Lung microvascular endothelial cell (primary cell): ENCODE measurements around the gene BRD7. TPM values are rescaled to one million over a fixed set of nuclear protein-coding genes. Genes with fewer than 3 reads are reported as not detected.
"Not testable (repeated sequence)": the region's sequence is repeated elsewhere in the genome, so short reads cannot be mapped to it uniquely, and the experiment has no call there.

Experiments used
- DNase-seq, 2 donors: peaks; one replicate each; pipeline versions ENCODE4 v3.0.0 to v3.0.0-alpha.2; 2010; ENCODE audit warnings: low read depth in 2 of 2
- total RNA-seq: library from RNA; depleted of rRNA; stranded (reverse); fragments of >200 nt; gene quantifications from 2 replicates; pipeline ENCODE4 v1.2.1, GENCODE V29; 2014

The BRD7 gene
- total RNA-seq, 1 donor from 2014 or later: 42.3 TPM

DNA sequence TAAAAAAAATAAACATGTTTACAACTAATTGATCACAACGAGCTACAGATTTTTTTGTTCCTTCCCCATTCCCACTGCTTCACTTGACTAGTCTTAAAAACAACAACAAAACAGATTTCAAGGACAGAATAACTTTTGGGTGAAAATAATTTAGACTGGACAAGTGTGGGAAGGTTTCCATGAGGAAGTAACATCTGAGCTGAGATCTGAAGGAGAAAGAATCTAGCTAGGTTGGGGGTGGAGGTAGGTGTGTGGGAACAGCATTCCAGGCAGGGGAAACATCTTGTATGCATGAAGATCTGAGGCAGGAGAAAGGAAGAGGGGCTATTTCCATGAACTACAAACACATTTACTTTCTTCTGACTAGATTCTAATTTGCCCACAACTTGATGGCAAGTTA lies 9.2 kb downstream of the BRD7 start:
- DNase-seq: no peak

DNA sequence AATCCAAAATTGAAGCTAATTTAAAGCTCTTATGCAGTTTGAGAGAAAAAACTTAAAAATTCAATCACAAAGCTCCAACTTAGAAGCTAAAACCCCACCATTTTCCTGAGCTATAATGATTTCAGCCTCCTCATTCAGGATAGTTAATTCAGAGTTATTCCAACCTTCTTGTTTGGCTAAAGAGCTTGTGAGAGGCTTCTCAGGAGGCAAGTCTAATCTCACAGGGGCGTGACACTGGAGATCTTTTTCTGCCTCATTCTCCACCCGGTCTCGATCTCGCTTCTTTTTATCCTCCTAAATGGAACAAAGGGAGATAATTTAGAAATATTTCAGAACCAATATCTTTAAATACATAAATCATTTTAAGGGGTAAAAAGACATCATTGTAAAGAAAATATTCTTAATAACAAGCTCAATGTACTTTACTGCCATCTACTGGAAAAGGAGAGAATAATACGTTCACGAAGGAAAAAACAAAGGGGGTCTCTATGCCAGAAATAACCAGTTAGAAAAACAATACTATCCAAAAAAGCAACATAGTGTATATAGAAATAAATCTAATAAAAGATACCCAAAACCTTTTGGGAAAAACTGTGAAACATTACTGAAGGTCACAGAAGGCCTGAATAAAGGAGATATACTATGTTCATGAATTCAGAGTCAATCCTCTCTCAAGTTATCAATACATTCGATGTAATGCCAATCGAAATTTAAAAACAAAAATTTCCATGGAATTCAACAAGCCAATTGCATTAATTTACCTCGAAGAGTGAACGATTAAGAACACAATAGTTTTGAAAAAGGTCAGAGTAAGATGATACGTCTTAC lies 13.9 kb downstream of the BRD7 start:
- peak; percentile 21 to 41 for DNase-seq

DNA sequence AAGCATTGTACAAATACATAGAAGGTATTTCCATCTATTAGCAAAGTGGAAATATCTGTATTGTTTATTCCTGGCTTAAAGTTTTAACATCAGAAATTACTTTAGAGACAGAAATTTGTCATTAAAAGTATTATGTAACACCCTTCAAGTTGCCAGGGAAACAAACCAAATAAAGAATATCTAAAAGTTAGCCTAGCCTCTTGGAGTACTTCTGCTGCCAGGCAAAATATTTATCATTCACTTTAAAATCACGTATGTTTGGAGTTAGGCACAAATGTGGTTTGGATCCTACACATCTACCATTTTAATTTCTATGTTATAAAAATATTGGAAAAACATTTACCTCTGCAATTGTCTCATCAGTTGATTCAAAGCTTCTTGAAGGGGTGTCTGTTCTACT lies 14.7 kb downstream of the BRD7 start:
- DNase-seq: no peak

DNA sequence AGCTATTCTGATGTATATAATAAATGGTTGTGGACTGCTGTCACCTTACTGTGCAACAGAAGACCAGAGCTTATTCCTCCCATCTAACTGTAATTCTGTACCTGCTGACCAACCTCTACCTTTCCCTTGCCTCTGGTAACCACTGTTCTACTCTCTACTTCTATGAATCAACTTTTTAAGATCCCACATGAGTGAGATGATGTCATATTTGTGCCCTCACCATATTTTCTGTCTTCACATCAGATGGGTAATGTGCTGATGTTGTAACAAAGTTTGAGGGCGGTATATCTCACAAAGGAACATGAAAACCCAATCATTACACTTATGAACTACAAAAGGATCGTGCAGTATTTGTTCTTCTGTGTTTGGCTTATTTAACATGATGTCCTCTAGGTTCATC lies 16.8 kb downstream of the BRD7 start:
- no peak for DNase-seq

DNA sequence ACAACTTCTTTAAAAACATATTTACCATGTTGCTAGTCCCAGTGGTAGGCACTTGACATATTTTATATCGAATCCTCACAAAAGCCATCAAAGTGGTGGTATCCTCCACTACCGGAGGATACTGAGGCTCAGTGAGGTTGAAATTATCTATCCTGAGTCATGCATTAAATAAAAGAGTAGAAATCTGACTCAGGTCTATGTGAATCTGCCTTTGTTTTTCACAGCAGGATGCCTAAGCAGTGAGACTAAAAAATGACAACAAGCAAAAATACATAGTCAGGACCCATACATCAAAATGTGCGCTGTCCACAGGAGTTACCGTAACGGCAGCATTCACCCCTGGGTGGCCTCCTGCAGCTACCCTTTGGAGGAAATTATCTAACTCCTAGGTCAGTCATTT lies 17.7 kb downstream of the BRD7 start:
- DNase-seq: no peak

DNA sequence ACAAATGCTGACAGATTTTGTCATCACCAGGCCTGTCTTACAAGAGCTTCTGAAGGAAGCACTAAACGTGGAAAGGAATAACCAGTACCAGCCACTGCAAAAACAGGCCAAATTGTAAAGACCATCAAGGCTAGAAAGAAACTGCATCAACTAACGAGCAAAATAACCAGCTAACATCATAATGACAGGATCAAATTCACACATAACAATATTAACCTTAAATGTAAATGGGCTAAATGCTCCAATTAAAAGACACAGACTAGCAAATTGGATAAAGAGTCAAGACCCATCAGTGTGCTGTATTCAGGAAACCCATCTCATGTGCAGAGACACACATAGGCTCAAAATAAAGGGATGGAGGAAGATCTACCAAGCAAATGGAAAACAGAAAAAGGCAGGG lies 23.6 kb downstream of the BRD7 start:
- DNase-seq: not testable (repeated sequence)

DNA sequence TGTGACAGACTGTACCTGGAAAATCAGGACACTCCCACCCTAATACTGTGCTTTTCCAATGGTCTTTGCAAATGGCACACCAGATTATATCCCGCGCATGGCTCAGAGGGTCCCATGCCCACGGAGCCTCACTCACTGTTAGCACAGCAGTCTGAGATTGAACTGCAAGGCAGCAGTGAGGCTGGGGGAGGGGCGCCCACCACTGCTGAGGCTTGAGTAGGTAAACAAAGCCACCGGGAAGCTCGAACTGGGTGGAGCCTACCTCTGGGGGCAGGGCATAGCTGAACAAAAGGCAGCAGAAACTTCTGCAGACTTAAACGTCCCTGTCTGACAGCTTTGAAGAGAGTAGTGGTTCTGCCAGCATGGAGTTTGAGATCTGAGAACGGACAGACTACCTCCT lies 25.2 kb downstream of the BRD7 start:
- not testable (repeated sequence) for DNase-seq

DNA sequence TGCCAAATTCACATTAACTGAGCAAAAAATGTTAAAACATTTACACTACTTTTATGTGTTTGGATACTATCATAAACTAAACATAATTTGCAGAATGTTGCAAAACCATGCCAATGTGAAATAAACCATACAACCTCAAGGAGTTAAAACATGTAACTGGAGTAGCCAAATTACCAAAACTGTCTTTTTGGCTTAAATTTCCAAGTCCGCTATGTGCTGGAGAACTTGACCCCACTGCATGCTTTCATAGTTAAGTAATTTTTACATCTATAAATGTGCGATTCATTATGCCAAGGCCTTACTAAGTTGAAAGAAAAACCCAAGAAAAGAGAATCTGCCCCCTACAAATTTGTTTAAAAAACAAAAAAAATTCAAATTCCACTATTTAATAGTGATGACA lies 28.2 kb downstream of the BRD7 start:
- DNase-seq: no peak

DNA sequence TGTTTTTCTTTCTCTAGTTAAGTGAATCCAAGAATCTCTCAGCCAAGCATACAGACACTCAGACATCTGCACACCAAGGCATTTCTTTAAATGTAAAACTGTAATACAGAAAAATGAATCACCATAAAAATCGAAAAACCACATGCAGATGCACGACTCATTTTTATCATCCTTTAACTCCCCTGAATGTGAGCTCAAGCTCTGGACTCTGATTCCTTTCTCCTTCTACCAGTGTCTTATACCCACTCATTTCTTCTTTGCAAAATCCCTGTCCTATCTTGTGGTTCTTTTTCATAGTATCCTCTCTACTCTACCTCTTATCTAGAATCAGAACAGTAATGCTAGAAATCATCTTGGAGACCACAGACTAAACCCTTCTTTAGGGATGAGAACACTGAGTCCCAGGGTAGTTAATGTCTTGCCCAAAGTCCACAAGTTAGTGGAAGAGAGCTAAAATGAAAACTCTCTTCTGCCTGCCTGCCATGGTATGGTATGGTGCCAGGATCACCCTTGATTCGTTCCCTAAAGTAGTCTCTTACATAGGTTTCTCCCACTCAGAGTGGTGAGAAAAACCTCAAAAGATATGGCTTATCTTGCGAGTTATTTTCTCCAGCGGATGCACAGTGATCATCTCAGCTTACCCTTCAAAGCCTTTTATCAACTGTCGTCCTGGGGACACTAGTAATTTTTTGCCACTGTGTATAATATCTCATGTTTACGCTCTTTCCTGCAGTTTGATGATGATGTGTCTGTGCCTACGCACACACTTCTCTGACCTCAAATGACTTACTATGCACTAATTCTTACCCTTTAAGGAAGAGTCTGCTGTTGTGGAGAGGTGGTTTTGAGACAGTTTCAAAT lies 30.2 kb downstream of the BRD7 start:
- no peak for DNase-seq

DNA sequence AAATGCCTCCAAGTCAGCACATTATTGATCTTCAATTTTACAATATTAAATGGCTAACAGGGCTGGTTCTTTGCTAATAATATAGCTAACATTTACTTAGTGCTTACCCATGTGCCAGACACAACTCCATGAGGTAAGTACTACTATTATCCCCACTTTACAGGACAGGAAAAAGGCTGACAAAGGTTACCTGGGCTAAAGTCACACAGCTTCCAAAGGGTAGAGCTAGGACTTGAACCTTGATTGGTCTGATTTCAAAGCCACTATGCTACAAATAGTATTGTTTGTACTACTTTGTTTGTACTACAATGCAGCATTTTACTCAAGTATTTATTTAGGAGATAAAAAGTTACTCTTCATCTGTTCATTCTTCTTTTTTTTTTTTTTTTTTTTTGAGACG lies 31.9 kb downstream of the BRD7 start:
- peak in 1 of 2 donors; percentile 20 for DNase-seq

DNA sequence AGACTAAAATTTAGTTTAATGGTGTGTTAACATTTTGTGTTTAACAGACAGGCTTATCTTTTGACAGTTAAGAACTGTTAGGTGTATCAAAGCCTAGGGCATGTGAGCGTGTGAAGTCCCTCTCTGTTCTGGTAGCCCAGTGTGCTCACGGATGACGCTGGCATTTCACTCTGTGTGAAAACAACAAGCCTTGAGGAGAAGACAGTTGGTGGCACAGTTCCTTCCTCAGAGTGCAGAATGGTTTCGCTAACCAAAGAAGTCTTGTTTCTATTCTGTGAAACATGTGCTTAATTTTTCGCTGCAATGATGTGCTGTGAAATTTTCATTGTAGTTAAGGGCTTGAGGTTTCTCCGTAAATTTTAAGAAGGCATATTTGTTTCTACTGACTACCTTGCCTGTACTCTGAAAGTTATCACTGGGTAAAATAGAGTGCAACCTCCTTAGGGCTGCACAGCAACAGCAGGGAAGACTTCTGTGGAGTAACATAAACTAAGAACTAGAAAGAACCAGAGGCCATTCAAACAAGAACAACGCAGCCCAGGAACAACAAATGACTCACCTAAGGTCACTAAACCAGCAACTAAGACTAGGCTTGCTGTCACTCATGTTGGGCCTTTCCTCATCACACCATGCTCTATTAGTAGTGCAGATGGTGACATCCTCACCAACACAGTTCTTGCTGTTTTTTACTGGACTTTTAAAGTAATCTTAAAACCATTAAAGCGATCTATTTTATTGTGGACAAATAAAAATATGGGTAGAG lies 33.4 kb downstream of the BRD7 start:
- DNase-seq: peak in 1 of 2 donors; percentile 42

DNA sequence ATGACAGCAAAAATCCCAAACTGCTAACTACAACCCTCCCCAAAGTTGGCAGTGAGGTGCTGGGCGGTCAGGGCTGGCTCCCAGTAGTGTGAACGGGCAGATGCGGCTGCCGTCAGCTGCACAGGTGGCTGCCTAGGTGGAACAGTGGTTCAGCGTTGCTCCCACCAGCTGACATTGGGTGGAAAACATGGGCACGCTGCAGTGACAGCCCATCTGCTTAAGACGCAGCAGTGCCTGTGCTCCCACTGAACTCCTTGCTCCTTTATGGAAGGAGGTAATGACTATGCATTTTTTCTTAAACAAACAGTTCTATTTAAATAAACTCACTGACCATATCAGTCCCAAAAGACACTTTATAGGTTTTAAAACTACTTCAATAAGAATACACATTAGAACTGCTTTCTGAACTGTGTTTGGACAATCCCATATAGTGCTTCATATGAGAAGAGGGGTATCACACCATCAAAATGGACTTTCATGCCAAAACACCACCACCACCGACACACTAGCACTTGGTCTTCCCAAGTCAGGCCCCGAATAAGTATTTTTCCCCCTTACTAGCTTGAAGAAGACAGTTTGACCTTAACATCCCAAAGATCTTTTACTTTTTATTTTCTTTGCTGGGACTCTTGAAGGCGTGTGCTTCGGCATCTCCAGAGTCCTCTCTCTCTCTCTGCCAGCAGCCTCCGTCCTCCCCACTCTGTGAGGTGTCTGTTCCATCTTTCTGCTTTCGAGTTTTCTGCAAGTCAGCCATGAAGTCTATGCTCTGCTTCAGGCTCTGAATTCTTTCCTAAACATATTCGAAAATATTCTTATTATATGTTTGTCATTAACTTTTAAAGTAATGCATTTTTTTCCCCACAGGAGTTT lies 34.4 kb downstream of the BRD7 start:
- DNase-seq: no peak

DNA sequence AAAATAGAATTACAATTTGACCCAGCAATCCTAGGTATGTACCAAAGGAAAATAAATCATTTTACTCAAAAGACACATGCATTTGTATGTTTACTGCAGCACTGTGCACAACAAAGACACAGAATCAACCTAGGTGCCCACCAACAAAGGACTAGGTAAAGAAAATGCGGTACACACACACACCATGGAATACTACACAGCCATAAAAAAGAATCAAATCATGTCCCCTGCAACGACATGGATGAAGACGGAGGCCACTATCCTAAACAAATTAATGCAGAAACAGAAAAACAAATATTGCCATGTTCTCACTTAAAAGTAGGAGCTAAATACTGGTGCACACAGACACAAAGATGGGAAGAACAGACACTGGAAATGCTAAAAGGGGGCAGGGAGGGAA lies 36.2 kb downstream of the BRD7 start:
- no peak for DNase-seq

DNA sequence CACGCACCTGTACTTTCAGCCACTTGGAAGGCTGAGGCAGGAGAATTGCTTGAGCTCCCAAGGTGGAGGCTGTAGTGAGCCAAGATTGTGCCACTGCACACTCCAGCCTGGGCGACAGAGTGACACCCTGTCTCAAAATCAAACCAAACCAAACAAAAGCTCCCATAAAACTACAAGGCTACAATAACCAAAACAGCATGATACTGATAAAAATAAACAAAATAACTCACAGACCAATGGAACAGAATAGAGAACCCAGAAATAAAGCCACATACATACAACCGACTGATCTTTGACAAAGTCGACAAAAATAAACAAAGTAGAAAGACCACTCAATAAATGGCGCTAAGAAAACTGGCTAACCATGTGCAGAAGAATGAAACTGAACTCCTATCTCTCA lies 37.2 kb downstream of the BRD7 start:
- DNase-seq: no peak

DNA sequence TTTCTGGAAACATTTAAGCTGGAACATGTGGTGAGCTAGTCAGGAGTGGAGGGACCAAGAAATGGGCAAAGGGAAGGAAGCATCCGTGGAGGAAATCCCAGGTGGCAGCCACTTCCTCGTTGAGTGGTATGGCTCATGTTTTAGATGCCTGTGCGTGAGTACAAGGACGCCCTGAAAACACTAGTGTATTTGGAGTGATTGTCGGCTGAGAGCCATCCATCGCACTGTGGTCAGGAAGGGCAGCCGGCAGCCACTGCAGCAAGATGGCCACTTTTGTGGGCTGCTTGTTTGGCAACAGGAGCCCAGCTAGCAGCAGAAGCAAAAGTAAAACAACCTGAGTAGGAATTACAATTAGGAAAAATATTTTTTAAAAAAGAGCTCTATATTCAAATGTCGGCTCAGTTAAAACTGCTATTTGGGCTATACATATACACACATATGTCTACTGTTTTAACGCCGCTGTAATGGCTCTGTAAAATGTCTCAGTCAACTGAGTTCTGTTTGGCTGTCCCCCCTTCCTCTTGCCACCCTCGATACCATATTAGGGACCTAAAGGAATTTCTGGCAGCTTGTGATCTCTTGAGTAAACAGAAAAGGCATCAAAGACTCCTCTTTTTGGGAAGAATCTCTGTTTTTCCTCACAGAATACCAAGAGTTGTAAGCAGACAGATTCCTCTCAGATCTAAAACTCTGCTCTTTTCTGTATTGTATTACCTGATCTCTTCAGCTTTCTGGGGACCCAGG lies 39.2 kb downstream of the BRD7 start:
- DNase-seq: peak in 1 of 2 donors; percentile 47

DNA sequence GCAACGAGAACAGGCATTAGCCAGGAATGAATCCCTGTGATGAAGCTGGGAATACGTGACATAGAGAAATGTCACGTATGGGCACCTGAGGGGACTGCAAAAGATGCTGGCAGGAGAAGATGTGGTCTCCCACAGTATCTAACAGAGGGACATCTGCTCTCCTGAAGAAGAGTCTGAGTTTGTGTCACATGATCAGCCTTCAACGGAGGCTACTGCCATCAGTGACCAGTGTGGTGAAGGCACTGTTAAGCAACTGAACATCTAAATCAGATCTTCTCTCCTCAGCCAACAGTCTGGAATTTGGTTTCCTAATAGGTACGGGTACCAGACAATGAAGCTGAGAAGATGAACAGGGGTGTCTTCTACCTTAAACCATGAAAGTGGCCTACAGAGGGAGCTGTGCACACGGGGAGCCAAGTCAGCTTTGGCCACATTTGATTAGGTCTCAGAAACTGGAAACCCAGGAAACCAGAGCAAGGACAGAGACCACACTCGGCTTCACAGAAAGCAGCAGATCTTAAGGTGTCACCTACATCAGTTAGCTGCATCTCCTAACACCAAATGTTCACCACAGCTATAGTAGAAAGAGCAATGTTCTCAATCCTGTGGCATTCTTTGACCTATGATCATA lies 41.8 kb downstream of the BRD7 start:
- peak in 1 of 2 donors; percentile 25 for DNase-seq

DNA sequence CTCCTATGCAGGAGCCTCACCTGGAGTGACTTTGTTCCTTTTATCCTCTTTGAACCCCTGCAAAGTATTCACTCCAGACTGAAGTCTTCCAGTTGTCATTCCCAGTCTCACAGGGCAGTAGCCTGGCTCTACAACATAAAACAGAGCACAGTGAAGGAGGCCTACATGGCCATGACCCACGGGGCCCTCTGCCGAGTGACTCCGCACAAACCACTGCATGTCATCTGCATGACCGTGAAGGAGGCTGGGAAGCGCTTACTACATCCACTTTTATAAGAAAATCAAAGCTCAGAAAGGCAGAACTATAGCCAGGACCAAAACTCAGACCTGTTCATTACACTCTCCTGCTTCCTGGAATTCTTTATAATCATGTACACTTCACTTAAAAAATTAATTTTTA lies 42.5 kb downstream of the BRD7 start:
- DNase-seq: no peak

DNA sequence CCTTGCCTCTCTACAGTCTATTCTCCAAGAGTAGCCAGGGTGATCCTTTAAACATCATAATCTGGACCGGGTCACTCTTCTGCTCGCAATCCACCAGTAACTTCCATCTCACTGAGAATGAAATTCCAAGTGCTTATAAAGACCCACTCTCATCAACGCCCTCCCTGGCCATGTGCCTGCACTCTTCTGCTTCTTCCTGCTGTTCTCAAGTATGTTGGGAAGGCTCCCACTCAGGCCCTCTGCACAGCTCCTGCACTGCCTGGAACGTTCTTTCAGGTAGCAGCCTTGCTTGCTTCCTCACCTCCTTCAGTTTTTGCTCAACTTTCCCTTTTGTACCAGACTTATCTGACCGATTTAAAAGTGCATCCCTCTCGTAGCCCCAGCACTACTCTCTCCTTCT lies 44.4 kb downstream of the BRD7 start:
- DNase-seq: no peak

DNA sequence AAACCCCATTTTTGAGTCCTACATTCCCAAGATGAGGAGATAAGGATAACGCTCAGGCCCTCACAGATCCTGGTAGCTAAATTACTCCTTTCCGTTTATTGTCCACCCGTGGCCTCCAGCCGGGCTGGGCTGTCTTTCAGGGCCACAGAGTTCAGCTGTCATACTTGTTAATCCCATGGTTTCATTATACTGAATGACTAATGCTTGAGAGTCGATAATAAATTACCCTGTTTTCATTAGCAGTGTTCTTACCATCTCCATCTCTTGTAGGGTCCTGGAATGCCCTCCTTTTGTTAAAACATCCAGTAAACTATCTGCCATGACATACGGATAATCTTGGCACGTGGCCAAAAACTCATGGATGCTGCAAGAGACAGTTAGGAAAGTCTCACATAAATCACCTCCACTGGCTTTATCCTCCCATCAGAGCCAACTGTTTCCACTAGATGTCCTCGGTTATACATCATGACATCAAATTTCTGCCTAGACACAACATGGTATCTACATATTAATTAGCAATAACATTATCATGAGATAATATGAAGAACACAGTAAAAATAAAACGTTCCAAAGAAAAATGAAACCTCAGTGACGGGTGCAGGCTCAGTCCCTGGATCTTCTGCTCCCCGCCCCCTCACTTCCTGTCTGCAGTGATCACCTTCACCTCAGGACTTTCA lies 45.3 kb downstream of the BRD7 start:
- peak; percentile 61 to 79 for DNase-seq
